ENCODE measurements around the gene TRAPPC4.
"Not testable (repeated sequence)": the region's sequence is repeated elsewhere in the genome, so short reads cannot be mapped to it uniquely, and the experiment has no call there.

The TRAPPC4 gene

GRCh38 chr11:119016216-119017009 lies 2.2 kb upstream of the TRAPPC4 start:
- H3K4me3 ChIP-seq (replicated peaks; ENCODE audit: insufficient read depth, low read length), result peak overlapping the region; percentile 98
- DNase-seq (ENCODE audit: low read depth in 1 of 2, low spot score in 1 of 2), result no peak
- peak; percentile 20 for TF ChIP-seq POLR2AphosphoS5 (IDR thresholded peaks at IDR 0.05; ENCODE audit: low read depth)
- no peak for TF ChIP-seq CTCF (IDR thresholded peaks at IDR 0.05; ENCODE audit: insufficient read depth, low read length)
- no peak for TF ChIP-seq REST (IDR thresholded peaks at IDR 0.05; ENCODE audit: insufficient replicate concordance, low read depth)
- no peak for TF ChIP-seq GABPA (IDR thresholded peaks at IDR 0.05; ENCODE audit: low read depth)
- H3K27ac ChIP-seq (replicated peaks), result peak overlapping the region; percentile 94
- H3K27me3 ChIP-seq (ENCODE audit: insufficient read depth, poor library complexity, severe bottlenecking), result no peaks in the 10 kb centered on the region

- H3K4me3 ChIP-seq (replicated peaks; ENCODE audit: insufficient read depth, low read length), result peak overlapping the region; percentile 98
- not testable (repeated sequence) for DNase-seq (ENCODE audit: low read depth in 1 of 2, low spot score in 1 of 2); H3K27me3 ChIP-seq (ENCODE audit: insufficient read depth, poor library complexity, severe bottlenecking)
- H3K27ac ChIP-seq (replicated peaks), result peak overlapping the region; percentile 94
These were observed 1.2 kb upstream of the TRAPPC4 start for GRCh38 chr11:119017377-119017776.

GRCh38 chr11:119019996-119020395 lies 1.4 kb downstream of the TRAPPC4 start:
- Histone ChIP-seq H3K4me3 (replicated peaks; ENCODE audit: insufficient read depth, low read length) (peak overlapping the region; percentile 98), H3K27me3 (ENCODE audit: insufficient read depth, poor library complexity, severe bottlenecking) (no peaks in the 10 kb centered on the region), H3K27ac (replicated peaks) (no peak overlapping the region; the same call in 1 of the 2 replicates)
- peak in 1 of 2 experiments; percentile 12 for DNase-seq (ENCODE audit: low read depth in 1 of 2, low spot score in 1 of 2)
- TF ChIP-seq REST (IDR thresholded peaks at IDR 0.05; ENCODE audit: insufficient replicate concordance, low read depth) (no peak), POLR2AphosphoS5 (IDR thresholded peaks at IDR 0.05; ENCODE audit: low read depth) (no peak), CTCF (IDR thresholded peaks at IDR 0.05; ENCODE audit: insufficient read depth, low read length) (no peak), GABPA (IDR thresholded peaks at IDR 0.05; ENCODE audit: low read depth) (no peak), SPI1 (IDR thresholded peaks at IDR 0.05; ENCODE audit: borderline replicate concordance, low read depth) (no peak)

- Histone ChIP-seq H3K27ac (replicated peaks) (no peak overlapping the region), H3K4me3 (replicated peaks; ENCODE audit: insufficient read depth, low read length) (no peak overlapping the region), H3K27me3 (ENCODE audit: insufficient read depth, poor library complexity, severe bottlenecking) (no peaks in the 10 kb centered on the region)
- no peak for DNase-seq (ENCODE audit: low read depth in 1 of 2, low spot score in 1 of 2)
- TF ChIP-seq REST (IDR thresholded peaks at IDR 0.05; ENCODE audit: insufficient replicate concordance, low read depth) (no peak), CTCF (IDR thresholded peaks at IDR 0.05; ENCODE audit: insufficient read depth, low read length) (no peak), POLR2AphosphoS5 (IDR thresholded peaks at IDR 0.05; ENCODE audit: low read depth) (no peak), GABPA (IDR thresholded peaks at IDR 0.05; ENCODE audit: low read depth) (no peak), SPI1 (IDR thresholded peaks at IDR 0.05; ENCODE audit: borderline replicate concordance, low read depth) (no peak)
These were observed 3.1 kb downstream of the TRAPPC4 start for GRCh38 chr11:119021631-119022030.

Data from HL-60 (cell line).